GM19372 (cell line): ENCODE results near the gene SLC14A1.
A peak's percentile ranks its signal among the peaks of the same experiment; 100 is the strongest.

Experiments
- ATAC-seq: cut with Tn5 transposase; IDR thresholded peaks from one replicate; pipeline ENCODE4 v1.9.1; 2021; ENCODE audit warnings: mild to moderate bottlenecking, low read depth, moderate library complexity; ENCODE audit not compliant: unreplicated experiment

SLC14A1 gene

DNA sequence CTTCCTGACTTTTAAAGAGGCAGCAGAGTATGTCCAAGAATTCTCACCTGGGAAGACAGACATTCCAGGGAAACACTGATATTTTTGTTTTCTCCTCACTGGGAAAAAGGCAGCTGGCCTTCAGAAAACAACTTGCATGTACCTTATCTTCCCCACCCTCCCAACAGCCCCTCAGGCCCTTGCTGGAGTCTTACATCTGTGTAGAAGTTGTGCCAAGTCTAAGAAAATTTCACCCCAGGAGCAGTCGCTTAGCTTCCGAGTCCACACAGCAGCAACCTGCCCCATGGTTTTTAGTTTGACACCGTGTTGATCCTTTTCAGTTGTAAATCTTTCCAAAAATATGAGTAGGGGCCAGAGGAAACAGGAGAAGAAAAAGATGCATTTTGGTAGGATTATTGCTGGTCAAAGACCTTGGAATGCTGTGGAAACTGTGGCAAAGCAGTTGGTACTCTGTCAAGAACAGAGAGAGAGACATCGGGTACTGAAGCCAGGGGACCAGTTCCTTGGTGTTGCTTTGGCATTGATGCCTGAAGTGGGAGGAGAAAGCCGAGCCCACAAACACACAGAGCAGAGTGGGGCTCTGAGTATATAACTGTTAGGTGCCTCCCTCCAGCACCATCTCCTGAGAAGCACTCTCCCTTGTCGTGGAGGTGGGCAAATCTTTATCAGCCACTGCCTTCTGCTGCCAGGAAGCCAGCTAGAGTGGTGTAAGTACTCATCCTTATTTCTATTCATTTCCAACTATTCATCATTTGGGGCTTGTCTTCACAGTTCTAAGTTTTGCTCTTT is at the start of gene SLC14A1:
SLC14A1 (plus strand) TSS at position 615 of the 789 bp plus-strand sequence. CDS start 6,140 bp downstream, outside the sequence.
- ATAC-seq: no peak

DNA sequence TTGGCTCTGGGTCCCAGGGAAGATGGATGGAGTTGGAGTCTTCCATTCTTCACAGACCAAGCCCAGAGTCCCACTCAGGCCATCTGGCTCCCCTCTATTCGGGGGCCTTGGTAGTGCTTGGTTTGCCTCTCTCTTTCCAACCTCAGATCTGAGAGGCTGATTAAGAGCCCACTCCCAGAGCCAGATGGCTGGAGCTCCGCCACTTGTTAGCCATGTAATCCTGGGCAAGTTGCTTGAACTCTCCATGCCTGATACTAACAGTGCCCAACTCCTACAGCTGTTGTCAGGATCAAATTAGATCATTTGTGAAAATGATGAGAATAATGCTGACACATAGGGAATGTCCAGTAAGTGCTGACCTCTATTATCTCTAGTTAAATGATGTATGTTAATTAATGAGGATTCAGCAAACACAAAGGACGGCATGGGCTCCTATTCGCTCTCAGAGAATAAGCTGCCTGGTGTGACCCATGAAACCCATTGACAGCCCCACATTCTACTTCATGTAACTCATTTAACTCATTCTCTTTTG is 46.6 kb upstream of the SLC14A1 start:
- ATAC-seq: no peak

DNA sequence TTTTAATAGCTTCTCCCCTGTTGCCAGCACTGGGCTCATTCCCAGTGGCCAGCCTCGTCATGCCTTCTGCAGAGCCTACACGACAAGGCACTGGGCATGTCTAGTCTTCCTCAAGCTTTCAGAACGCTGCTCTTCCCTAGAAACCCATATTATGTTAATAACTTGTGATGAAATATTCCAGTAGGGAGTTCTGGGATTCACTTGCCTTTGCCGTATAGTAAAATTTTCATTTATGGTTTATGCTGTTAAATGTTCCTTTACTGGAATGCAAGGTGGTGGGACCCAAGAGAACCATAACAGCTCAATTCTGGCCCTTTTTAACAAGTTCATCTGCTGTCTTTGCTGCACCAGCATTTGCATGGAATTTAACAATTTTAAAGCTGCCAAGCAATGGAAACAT is 45.5 kb upstream of the SLC14A1 start:
- ATAC-seq: no peak

DNA sequence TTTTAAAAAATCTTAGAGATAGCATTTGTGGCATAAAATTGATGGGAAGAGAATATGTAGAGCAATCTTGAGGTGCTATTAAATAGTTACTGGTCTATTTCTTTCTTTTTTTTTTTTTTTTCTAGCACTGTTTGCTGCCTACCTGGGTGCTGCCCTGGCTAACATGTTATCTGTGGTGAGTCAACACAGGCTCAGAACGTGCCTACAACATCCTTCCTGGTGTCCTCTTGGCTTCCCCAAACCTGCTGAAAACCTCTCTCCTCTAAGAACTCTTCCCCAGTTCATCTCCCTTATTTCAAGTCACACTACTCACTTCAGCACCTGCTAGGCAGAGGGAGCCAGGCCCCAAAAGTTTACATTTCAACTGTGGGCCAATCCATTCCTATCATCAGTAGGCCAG is 45.1 kb upstream of the SLC14A1 start:
- ATAC-seq: no peak

DNA sequence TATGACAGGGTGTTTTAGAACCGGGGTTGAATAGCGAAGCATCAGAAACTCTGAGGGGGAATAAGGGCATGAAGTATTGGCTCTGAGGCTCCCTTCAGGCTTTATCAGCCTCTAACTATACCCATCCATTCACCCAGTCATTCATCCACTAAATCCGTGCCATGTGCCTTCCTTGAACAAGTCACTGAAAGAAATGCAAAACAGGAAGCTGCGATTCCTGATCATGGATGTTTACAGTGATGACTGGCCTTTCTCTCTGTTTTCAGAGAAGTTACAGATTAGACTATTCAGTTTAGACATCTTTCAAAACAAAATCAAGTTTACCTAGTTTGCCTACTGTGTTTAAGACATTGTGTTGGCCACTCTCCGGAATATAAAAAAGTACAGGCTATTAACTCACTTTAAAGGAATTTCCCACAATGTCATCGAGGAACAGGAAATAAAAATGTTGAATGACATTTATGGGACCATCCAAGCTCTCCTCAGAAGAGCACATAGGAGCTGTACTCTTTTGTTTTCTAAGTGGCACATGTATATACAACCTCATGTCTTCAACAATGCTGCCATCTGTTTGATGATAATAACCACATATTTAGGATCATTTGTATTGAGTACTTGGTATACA is 43.8 kb upstream of the SLC14A1 start:
- no peak for ATAC-seq

DNA sequence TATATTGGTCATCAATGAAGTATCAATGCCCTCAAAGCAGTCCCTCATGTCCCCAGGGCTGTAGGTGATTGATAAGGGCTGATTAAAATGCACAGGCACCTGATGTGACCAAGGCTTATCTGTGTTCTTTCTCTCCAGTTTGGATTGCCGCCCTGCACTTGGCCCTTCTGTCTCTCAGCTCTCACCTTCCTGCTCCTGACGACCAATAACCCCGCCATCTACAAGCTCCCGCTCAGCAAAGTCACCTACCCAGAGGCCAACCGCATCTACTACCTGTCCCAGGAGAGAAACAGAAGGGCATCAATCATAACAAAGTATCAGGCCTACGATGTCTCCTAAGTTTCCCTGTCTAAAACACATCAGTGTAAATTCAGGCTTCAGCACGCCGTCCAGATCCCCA is 41.8 kb upstream of the SLC14A1 start:
- no peak for ATAC-seq

DNA sequence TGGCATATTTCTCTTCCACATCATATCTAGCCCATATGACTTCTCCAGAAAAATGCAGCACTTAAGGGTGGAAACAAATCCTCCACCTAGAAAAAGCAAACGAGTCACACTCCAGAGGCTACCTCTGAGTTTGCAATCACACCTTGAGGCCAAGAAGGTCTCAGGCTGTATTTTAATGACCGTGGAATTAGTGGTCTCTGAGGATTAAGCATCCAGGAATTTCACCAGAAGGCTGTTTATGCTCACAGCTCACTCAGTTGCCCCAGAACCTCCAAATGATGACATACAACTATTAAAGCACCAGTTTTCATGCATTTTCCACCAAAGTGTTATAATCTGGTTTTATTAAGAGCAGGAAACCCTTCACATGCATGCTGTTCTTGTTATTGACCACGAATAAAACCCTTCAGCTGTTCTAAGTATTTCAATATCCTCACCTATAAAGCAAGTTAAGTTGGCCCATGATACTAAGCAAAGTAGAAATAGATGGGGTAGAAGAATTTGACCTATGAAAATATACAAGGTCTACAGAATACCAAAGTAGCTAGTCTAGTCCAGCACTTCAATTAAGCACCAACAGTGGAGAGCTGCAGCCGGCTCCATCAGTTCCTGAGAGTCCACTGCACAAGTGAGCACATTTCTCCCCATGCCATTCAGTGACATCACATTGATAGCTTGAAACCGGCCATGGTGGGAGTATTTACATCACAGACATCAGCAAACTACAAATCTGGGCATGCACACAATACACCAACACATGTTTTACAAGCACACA is 39.5 kb upstream of the SLC14A1 start:
- ATAC-seq: no peak

DNA sequence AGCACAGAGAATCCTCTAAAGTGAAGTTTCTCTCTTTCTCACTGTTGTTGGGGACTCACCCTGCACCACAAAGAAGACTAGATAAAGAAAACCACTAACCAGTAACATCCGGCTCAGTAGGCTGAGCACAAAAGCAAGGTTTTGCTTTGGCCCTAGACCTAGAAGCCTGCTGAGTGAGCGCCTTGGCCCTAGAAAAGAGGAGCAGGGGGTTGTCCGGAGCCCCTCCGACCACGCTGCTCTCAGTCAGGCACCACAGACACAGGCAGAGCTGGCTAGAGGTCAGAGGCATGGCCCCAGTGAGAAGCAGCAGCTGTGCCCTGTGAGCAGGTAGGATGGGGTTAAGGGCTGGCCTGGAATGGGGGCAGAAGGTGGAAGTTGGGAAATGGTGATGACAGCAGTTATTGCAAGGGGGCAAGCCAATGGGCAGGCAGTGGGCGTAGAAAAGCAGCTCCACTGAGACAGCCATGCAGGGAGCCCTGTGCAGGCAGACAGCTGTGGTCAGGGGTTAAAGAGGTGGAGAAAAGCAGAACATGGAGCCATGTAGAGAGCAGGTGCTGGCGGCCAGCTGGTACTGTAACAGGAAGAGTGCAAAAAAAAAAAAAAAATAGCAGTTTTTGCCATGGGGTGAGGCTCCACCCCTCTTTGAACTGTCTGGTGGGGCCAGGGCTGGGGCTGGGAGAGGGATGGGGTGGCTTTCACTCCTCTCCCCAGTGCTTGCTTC is 36.9 kb upstream of the SLC14A1 start:
- peak; percentile 76 for ATAC-seq

DNA sequence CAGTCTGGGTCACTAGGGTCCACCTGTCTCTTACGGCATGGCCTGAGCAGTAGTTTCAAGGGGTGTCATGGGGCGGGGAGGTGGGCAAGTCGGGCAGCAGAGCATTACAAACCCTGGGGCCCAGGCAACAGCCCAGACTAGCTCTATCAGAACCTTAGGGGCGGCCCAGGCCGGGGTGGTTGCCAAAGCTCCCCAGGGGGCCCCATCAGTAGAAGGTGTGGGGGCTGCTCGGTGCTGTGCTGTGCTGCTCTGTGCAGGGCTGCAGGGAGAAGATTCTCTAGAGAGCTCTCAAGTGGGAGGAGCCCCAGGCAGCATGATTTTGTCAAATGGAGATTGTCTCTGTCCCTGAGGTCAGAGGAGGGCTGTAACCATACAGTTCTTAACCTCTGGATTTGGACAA is 36.4 kb upstream of the SLC14A1 start:
- ATAC-seq: peak; percentile 48

DNA sequence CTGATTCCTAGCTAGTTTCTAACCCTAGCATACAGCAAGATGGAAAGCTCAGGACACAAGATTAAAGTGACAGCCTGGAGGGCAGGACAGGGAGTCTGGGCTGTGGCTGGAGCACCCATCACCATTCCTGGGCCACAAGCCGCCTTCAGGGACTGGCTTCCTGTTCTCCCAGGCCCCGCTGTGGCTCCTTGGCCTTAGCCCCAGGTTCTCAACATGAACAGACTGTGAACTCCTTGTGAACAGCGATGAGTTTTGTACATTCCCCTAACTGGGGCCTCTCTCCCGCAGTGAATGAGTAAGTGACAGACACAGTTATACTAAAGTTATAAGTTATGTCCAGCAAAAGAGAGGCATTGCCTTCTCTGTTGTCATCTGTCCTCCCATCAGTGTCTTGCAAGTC is 35.9 kb upstream of the SLC14A1 start:
- no peak for ATAC-seq

DNA sequence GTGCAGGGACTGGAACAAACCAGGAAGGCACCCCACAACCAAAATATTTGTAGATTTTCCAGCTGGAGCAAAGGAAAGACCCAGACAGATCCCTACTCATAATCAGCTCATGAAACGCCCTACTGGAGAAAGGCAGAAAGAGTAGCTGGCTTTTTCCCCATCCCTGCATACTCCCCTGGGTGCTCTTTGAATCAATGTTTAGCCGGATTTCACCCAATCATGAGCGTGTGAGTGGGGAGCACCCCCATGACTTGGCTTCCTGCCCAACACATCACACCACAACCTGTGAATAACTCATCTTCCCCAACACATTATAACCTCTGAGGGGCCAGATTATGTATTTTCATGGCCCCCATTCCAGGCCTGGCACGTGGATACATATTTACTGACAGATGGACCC is 35.1 kb upstream of the SLC14A1 start:
- ATAC-seq: no peak

DNA sequence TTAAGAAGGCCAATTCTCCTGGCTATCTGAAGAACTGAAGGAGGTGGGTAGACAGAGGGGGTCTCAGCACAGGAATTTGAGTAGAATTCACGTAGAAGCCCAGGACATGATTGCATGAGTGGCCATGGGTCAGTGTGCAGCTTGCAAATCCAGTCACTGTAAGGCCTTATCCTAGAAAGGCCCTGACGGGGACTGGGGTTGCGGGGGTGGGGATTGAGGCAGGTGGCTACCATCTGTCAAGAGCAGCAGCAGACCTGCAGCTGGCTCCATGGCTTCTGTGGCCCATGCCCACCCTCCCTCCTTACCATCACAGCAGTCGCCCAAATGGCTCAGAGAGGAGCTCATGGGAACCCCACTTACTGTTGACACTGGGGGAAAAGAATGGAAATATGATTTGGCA is 34.6 kb upstream of the SLC14A1 start:
- ATAC-seq: no peak

DNA sequence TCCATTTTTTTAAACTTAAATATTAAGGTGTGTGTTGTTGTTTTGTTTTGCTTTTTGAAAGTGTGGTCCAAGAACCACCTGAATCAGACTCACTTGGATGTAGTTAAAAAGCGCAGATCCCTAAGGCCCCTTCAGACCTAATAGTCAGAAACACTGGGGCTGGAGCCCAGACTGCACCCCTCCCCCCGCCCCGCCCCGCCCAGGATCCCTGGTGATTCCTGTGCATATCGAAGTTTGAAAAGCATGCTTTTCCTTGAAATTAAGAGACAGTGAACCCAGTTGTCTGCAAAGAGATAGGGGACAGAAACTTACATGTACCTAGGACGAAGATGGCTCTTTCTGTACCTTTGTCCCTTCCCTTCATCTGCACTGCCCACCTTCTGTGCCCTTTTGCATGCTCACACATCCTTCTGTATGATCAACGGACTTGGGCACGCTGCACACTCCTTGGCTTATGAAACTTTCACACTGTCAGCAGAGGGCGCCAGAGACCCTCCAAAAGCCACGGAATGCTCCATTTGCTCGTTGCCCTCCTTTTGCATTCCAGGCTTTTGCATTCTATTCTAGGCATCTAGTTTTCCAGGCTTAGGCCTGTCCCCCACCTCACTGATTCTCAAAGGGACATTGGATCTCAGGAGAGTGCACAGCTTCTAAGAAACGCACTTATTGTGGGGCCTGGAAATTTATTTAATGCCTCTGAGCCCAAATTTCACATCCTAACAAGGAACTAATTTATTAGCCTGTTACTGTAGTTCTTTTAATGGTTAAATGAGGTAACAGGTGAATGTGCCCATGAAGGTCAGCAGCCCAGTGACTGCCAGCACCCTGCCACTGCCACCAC is 32.8 kb upstream of the SLC14A1 start:
- no peak for ATAC-seq

DNA sequence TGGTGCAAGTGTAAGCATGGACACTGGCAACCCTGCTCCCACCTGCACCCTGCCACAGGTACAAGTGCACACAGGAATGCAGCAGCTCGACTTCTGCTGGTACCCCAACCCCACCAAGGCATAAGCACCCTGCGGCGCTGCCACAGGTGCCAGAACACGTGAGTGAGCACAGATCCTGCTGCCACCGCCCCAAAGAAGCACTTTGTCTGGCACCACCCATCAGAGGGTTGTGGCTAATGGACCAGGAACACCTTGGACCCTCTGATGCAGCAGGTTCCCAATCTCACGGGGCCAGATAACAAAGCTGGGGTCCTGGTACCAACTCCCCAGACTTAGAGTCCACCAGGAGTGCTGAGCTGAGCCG is 32.2 kb upstream of the SLC14A1 start:
- no peak for ATAC-seq

DNA sequence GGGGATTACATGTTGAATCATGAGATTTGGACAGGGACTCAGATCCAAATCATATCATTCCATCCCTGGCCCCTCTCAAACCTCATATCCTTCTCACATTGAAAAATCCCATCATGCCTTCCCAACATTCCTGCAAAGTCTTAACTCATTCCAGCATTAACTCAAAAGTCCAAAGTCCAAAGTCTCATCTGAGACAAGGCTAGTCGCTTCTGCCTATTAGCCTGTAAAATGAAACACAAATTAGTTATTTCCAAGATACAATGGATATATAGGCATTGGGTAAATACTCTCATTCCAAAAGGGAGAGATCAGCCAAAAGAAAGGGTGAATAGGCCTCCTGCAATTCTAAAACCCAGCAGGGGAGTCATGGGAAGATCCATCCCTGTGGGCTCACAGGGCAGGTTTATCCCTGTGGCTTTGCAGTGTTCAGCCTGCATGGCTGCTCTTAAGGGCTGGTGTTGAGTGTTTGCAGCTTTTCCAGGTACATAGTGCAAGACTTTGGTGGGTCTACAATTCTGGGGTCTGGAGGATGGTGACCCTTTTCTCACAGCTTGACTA is 21.2 kb upstream of the SLC14A1 start:
- ATAC-seq: no peak

DNA sequence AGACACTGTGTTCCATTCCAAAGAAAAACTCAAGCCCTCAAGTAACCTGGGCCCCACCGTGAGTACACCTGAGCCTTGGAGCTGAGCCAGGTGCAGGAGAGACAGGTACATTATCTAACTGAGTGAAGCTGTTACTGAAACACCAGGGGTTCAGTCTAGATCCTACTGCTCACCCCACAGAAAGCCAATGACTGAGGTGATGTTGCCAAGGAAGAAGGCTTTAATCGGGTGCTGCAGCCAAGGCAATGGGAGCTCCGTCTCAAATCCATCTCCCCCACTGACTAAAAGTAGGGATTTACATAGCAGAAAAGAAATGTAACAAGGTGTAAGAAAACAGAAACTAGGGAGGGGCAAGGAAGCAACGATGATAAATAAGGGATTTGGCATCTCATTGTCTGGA is 15.2 kb upstream of the SLC14A1 start:
- no peak for ATAC-seq

DNA sequence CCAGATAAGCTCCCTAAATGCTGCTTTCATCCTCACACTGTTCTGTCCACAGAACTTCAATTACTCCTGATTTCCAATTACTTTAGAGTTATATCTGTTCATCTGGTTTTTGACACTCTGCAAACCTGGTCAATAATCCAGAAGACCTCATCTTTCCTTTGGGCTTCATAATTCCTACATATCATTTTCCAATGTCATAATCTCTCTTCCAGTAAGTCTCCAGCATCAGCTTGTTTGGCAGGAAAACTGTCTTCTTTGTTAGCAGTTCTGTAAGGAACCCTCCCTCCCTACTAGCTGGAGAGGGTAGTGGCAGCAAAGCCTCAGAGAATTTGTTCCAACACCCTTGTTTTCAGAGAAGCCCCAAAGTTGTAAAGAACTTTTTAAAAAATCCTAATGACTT is 11.9 kb upstream of the SLC14A1 start:
- no peak for ATAC-seq

DNA sequence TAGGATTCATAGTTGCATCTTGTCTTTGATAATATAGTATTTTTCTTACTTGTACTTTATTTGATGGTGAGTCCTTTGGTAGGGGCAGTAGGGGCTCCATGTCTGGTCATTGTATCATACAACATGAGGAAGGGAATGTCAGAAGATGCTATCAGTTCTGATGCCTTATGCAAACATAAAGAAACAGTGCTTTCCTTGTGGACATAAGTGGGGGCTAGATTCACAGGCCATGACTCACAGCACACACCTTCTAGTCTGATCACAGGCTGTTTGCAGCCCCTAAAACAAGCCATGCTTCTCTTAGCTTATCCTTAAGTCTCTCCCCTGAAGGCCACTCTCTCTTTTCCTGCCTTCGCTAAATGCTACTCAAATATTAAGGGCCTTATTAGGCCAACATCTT is 10.7 kb upstream of the SLC14A1 start:
- no peak for ATAC-seq

DNA sequence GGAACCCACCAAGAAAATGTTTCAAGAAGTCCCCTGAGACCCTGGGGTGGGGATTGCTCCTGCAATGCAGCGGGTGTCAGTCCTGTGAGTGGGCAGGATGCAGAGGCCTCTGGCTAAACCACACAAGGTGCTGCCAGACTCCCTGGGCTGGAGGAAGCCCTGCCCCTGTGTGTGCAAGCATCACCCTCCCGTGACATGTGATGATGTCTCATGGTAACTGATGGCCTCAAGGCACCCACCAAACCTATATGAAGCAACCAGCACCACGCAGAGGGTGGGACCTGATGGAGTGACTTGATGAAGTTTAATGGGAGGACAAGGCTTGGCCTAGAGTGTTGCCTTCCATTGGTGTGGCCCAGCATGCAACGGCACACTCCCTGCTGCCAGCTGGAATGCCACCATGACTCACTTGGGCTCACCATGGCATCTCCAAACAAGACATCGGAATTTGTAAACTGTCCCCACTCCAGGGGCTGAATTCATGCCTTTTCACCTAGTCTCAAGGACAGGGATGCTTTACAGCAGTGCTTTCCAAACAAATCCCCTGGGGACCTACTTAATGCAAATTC is 8.7 kb upstream of the SLC14A1 start:
- no peak for ATAC-seq
